ENCODE measurements around the gene MLXIP.
A peak's percentile ranks its signal among the peaks of the same experiment; 100 is the strongest.
"Not testable (repeated sequence)": the region's sequence is repeated elsewhere in the genome, so short reads cannot be mapped to it uniquely, and the experiment has no call there.

MLXIP gene

DNA sequence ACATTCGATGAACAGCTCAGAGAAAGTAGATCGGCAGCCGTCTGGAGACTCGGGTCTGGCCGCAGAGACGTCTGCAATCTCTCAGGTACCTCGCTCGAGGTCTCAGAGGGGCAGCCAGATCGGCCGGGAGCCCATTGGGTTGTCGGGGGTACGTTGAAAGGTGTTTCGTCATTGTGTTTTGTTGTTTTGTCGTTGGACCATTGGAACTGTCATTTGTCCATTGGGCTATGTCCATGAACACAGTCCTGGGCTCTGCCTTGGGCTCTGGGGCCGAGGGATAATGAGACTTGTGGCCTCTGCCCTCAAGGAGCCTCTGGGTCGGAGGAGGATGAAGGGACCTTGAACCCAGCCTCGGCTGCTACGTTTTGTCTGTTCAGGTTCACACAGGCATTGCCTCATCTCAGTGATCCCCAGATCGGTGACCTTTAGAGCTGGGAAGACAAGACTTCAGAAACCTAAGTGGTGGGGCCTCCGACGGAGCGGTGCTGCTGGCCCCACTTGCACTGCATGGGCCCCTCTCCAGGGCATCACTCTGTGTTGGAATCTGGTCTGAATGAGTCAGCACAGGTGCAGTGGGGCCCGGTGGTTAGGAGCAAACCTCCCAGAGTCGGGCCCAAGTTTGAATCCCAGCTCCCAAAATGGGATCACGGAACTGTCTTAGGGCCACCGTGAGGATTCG, 23.6 kb upstream of the MLXIP start:
- no peak for DNase-seq (ENCODE audit: extremely low read depth in 1 of 2, low read depth in 1 of 2)

DNA sequence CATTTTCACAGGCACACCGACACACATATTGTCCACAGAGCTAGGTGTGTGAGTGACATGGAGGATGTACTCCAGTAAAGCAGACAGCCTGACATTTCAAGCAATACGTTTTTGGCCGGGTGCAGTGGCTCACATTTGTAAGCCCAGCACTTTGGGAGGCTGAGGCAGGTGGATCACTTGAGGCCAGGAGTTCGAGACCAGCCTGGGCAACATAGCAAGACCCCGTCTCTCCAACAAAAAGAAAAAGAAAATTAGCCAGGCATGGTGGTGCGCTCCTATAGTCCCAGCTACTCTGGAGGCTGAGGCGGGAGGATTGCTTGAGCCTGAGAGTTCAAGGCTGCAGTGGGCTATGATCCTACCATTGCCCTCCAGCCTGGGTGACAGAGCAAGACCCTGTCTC, 22.1 kb upstream of the MLXIP start:
- DNase-seq (ENCODE audit: extremely low read depth in 1 of 2, low read depth in 1 of 2) = not testable (repeated sequence)

DNA sequence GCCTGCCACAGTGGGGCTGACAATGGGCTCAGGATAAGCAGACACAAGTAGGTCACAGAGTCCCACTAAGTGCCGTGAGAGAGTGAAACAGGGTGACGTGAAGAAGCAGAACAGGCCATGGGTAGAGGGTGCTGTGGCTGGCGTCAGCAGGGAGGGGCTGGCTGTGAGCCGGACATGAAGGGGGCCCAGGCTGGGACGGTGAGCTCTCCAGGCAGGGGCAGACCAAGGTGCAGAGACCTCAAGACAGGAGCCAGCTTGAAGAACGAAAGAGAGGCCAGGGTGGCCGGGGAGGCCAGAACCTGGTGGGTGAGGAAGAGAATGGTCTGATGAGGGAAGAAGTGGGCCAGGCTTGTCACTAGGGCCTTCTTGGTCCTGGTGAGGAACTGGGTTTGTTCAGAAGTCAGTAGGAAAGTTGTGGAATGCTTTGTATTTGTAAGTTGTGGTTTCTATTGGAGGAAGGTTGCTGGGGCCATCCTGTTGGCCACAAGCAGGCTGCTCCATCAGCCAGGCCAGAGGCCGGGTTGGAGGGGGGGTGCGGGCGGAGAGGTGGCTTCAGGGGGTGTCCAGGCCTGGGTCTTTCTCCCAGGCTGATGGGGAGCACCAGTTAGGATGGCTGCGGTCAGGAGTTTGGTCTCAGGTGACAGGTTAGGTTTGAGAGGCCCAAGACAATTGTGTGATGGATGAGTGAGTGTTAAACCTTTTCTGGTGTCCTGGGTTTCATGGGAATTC, 21.4 kb upstream of the MLXIP start:
- DNase-seq (ENCODE audit: extremely low read depth in 1 of 2, low read depth in 1 of 2) = no peak

GRCh38 chr12:122057769-122058168, 20.8 kb upstream of the MLXIP start:
- DNase-seq (ENCODE audit: extremely low read depth in 1 of 2, low read depth in 1 of 2) = no peak

GRCh38 chr12:122058549-122059149, 19.9 kb upstream of the MLXIP start:
- DNase-seq (ENCODE audit: extremely low read depth in 1 of 2, low read depth in 1 of 2) = no peak

DNA sequence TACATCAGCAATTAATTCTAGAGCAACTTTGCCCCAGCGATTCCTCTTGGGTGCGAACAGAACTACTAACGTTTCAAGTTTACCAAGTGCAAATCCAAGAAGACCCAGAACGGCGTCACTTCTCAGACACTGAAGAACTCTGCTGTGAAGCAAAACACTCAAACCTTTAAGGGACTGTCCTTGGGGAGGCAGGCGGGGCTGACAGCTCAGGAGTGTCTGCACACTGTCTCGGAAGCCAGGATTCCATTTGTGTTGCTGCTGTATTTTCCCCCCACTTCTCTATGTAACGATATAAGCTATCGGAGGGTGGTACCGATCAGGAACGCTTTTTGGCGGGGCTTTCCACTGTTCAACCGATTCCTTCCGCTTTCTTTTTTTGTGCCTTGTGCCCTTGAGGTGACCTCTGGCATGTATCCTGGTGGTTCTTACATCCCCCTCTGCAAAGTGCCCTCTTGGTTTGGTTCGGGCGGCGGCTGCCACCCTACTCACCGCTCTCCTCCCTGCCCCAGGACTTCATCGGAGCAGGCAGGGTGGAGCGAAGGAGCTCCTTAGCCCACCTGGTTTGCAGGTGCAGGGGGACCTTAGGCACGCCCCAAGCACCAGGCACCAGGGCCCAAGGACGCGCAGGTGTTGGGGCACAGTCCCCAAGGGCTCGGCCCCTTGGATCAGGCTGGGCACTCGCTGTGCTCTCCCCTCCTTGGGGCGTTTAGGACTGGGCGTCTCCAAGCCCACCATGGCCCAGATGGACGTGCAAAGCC, 19.2 kb upstream of the MLXIP start:
- DNase-seq (ENCODE audit: extremely low read depth in 1 of 2, low read depth in 1 of 2) = no peak

GRCh38 chr12:122060081-122060501, 18.5 kb upstream of the MLXIP start:
- DNase-seq (ENCODE audit: extremely low read depth in 1 of 2, low read depth in 1 of 2) = no peak

DNA sequence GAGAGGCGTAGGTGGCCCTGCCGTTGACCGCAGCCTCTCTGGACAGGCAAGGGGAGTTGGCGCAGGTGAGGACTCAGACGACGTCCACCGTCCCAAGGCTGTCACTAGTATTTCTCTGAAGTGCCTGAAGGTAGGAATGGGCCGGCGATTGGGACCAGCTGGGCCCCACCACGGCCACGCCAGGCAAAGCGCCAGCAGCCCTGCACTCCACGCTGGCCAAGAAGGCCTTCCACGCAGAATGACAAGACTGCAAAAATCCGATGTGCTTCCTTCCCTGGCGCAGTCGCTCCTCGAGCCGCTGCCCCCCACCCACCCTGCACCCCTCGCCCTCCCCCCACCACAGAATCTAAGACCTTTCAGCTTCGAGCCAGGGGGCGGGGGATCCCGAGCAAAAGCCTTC, 17.3 kb upstream of the MLXIP start:
- DNase-seq (ENCODE audit: extremely low read depth in 1 of 2, low read depth in 1 of 2) = no peak

DNA sequence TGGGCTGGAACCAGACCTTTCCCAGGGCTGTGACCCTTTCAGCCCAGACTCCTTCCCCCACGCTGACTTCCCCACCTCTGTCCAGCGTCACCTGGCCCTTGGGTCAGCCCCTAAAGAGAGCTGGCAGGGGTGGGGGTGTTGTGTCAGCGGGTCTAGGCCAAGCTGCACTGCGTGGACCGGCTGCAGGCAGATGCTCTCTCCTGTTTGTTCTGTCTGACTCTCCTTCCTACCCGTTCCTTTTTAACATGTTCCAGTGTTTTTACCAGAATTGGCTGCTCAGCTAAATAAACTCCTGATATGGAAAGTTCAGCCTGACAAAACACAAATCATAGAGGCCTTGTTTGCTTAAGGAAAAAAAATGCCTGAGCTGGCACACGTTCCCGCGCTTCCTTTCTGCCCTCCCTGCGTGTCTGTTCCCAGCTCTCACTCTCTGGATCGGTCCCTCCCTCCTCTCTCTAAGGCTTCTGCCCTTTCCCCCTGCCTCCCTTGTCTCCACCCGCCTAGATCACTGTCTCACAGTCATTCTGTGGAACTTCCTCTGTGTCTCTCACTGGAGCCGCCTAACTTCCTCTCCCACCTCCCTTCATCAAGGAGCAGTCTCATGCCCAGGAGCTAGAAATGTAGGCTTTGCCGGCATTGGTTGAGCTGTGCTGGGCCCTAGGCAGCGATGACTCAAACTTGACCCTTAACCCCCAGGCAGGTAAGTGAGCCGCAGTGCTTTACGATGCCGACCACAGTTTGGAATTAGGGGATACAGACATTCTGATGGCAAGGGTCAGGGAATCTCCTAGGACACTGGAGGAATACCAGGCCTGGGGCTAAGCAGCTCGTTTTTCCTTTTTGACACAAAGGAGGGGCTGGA, 15.5 kb upstream of the MLXIP start:
- no peak for DNase-seq (ENCODE audit: extremely low read depth in 1 of 2, low read depth in 1 of 2)

GRCh38 chr12:122063694-122064024, 14.9 kb upstream of the MLXIP start:
- no peak for DNase-seq (ENCODE audit: extremely low read depth in 1 of 2, low read depth in 1 of 2)

- peak in 1 of 2 donors; percentile 45 for DNase-seq (ENCODE audit: extremely low read depth in 1 of 2, low read depth in 1 of 2)
Measured at GRCh38 chr12:122064025-122064777, 14.4 kb upstream of the MLXIP start.

GRCh38 chr12:122064780-122065588, 13.6 kb upstream of the MLXIP start:
- DNase-seq (ENCODE audit: extremely low read depth in 1 of 2, low read depth in 1 of 2) = no peak

GRCh38 chr12:122067548-122067947, 11.0 kb upstream of the MLXIP start:
- DNase-seq (ENCODE audit: extremely low read depth in 1 of 2, low read depth in 1 of 2) = no peak

GRCh38 chr12:122067966-122068365, 10.6 kb upstream of the MLXIP start:
- DNase-seq (ENCODE audit: extremely low read depth in 1 of 2, low read depth in 1 of 2) = no peak

- no peak for DNase-seq (ENCODE audit: extremely low read depth in 1 of 2, low read depth in 1 of 2)
Measured at GRCh38 chr12:122072031-122072970, 6.3 kb upstream of the MLXIP start.

GRCh38 chr12:122073815-122074214, 4.7 kb upstream of the MLXIP start:
- DNase-seq (ENCODE audit: extremely low read depth in 1 of 2, low read depth in 1 of 2) = no peak

DNA sequence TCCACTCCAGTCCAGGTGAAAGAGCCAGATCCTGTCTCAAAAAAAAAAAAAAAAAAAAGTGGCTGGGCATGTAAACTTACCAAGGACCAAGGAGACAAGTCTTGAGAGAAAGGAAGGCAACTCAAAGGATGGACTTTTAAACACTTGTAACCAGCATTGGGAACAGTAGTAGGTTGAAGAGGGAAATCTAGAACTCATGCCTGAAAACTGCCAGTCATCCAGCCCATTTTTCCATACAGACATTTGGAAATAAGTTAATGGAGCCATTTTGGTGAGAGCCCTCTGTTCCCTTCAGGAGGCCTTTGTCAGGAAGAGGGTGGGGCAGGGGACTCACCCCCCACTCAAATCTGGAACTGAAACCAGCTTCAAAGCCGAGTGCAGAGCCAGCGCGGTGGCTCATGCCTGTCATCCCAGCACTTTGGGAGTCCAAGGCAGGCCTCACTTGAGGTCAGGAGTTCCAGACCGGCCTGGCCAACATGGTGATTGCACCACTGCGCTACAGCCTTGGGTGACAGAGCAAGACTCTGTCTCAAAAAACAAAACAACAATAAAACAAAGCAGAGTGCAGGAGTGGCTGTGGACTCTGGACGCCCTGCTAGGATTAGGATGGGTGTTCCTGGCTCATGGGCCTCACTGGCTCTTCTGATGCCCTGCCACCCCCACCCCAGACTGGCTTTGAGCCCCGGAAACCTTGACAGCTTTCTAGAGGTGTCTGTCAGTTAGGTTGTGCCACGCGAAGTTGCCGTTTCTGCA, 1.6 kb upstream of the MLXIP start:
- no peak for DNase-seq (ENCODE audit: extremely low read depth in 1 of 2, low read depth in 1 of 2)

All from stimulated activated CD8-positive, alpha-beta memory T cell treated with anti-CD3 and anti-CD28 coated beads, Interleukin-7, amount 100 ng/mL, for 48 hours (primary cell).